ENCODE measurements around the gene ENPP3. TPM values are rescaled to one million over a fixed set of nuclear protein-coding genes. Genes with fewer than 3 reads are reported as not detected.

ENPP3 gene
- polyA plus RNA-seq, 1 donor from 2014 or later: 0.50 TPM

- H3K79me2 ChIP-seq (replicated peaks; ENCODE audit: insufficient read depth, low read length): no peaks in the 10 kb centered on the region
- no peak overlapping the region for H3K4me3 ChIP-seq (ENCODE audit: low read length)
- H3K9me3 ChIP-seq (ENCODE audit: low read length): no peaks in the 10 kb centered on the region
- H3K27me3 ChIP-seq (ENCODE audit: insufficient read depth, low read depth, low read length): no peaks in the 10 kb centered on the region
- no peaks in the 10 kb centered on the region for H3F3A ChIP-seq (ENCODE audit: insufficient read depth, low read length, poor library complexity, severe bottlenecking)
- H3K9me2 ChIP-seq (ENCODE audit: insufficient read depth, low read length): no peaks in the 10 kb centered on the region
- no peak overlapping the region for H2AFZ ChIP-seq (ENCODE audit: low read depth, low read length)
- no peaks in the 10 kb centered on the region for H3K36me3 ChIP-seq (ENCODE audit: insufficient read depth, low read length)
- H4K20me1 ChIP-seq (ENCODE audit: insufficient read depth): no peaks in the 10 kb centered on the region
- TF ChIP-seq CTCF (IDR thresholded peaks at IDR 0.05; ENCODE audit: poor library complexity, severe bottlenecking) (no peak), RAD21 (conservative IDR thresholded peaks at IDR 0.05) (no peak), EZH2 (IDR thresholded peaks at IDR 0.05; ENCODE audit: borderline replicate concordance, insufficient read depth, low read length, poor library complexity, severe bottlenecking) (no peak), TAF1 (IDR thresholded peaks at IDR 0.05; ENCODE audit: low read depth) (no peak), MXI1 (conservative IDR thresholded peaks at IDR 0.05; ENCODE audit: poor library complexity, severe bottlenecking) (no peak), REST (IDR thresholded peaks at IDR 0.05; ENCODE audit: borderline replicate concordance) (no peak), SMC3 (conservative IDR thresholded peaks at IDR 0.05; ENCODE audit: poor library complexity) (no peak), EP300 (conservative IDR thresholded peaks at IDR 0.05; ENCODE audit: poor library complexity, severe bottlenecking) (no peak), POLR2AphosphoS5 (IDR thresholded peaks at IDR 0.05) (no peak)
- H3K9ac ChIP-seq (ENCODE audit: low read length): no peak overlapping the region
- no peak overlapping the region for H3K4me2 ChIP-seq (ENCODE audit: low read length)
- H3K27ac ChIP-seq (ENCODE audit: low read length): no peak overlapping the region
Observed at GRCh38 chr6:131729550-131729949, 92.4 kb downstream of the ENPP3 start.

GRCh38 chr6:131730264-131730663 lies 93.2 kb downstream of the ENPP3 start:
- no peaks in the 10 kb centered on the region for H3K27me3 ChIP-seq (ENCODE audit: insufficient read depth, low read depth, low read length)

More at GRCh38 chr6:131730264-131730663, 93.2 kb downstream of the ENPP3 start:
- H3K9ac ChIP-seq (ENCODE audit: low read length): no peak overlapping the region
- TF ChIP-seq EZH2 (IDR thresholded peaks at IDR 0.05; ENCODE audit: borderline replicate concordance, insufficient read depth, low read length, poor library complexity, severe bottlenecking) (no peak), EP300 (conservative IDR thresholded peaks at IDR 0.05; ENCODE audit: poor library complexity, severe bottlenecking) (no peak), CTCF (IDR thresholded peaks at IDR 0.05; ENCODE audit: poor library complexity, severe bottlenecking) (no peak)
- H2AFZ ChIP-seq (ENCODE audit: low read depth, low read length): no peak overlapping the region
- H3K9me3 ChIP-seq (ENCODE audit: low read length): no peaks in the 10 kb centered on the region
- H4K20me1 ChIP-seq (ENCODE audit: insufficient read depth): no peaks in the 10 kb centered on the region
- H3K4me2 ChIP-seq (ENCODE audit: low read length): no peak overlapping the region
- no peak overlapping the region for H3K27ac ChIP-seq (ENCODE audit: low read length)
- no peaks in the 10 kb centered on the region for H3K79me2 ChIP-seq (replicated peaks; ENCODE audit: insufficient read depth, low read length)
- H3K9me2 ChIP-seq (ENCODE audit: insufficient read depth, low read length): no peaks in the 10 kb centered on the region
- H3F3A ChIP-seq (ENCODE audit: insufficient read depth, low read length, poor library complexity, severe bottlenecking): no peaks in the 10 kb centered on the region
- no peaks in the 10 kb centered on the region for H3K36me3 ChIP-seq (ENCODE audit: insufficient read depth, low read length)
- no peak overlapping the region for H3K4me3 ChIP-seq (ENCODE audit: low read length)
